AML-193 (cell line): ENCODE results near the gene CIITA.
"Not testable (repeated sequence)": the region's sequence is repeated elsewhere in the genome, so short reads cannot be mapped to it uniquely, and the experiment has no call there.

Source experiments
- DNase-seq, 2 experiments: peaks; one replicate each; lab custom pipeline; 2025; lab: John Stamatoyannopoulos, UW

The CIITA gene

GRCh38 chr16:10921536-10922327, 44.7 kb downstream of the CIITA start:
- no peak for DNase-seq

- no peak for DNase-seq
These were observed 45.5 kb downstream of the CIITA start for GRCh38 chr16:10922328-10923145.

- DNase-seq, result no peak
These were observed 46.2 kb downstream of the CIITA start for GRCh38 chr16:10923146-10923649.

- no peak for DNase-seq
These were observed 46.7 kb downstream of the CIITA start for GRCh38 chr16:10923650-10924214.

- DNase-seq, result not testable (repeated sequence)
These were observed 48.3 kb downstream of the CIITA start for GRCh38 chr16:10925285-10925684.

- DNase-seq, result no peak
These were observed 49.1 kb downstream of the CIITA start for GRCh38 chr16:10926094-10926493.

GRCh38 chr16:10926867-10927266, 49.9 kb downstream of the CIITA start:
- no peak for DNase-seq

- no peak for DNase-seq
These were observed 50.6 kb downstream of the CIITA start for GRCh38 chr16:10927497-10928112.

GRCh38 chr16:10929097-10929496, 52.1 kb downstream of the CIITA start:
- DNase-seq, result not testable (repeated sequence)

GRCh38 chr16:10929853-10930754, 53.1 kb downstream of the CIITA start:
- no peak for DNase-seq

- DNase-seq, result no peak
These were observed 53.7 kb downstream of the CIITA start for GRCh38 chr16:10930755-10931093.

- DNase-seq, result no peak
These were observed 54.1 kb downstream of the CIITA start for GRCh38 chr16:10931134-10931533.

- DNase-seq, result no peak
These were observed 55.1 kb downstream of the CIITA start for GRCh38 chr16:10931977-10932632.

GRCh38 chr16:10932959-10933710, 56.1 kb downstream of the CIITA start:
- DNase-seq, result no peak

- DNase-seq, result no peak
These were observed 56.9 kb downstream of the CIITA start for GRCh38 chr16:10933865-10934264.

- DNase-seq, result no peak
These were observed 57.5 kb downstream of the CIITA start for GRCh38 chr16:10934325-10935107.

- no peak for DNase-seq
These were observed 58.4 kb downstream of the CIITA start for GRCh38 chr16:10935226-10935915.

- no peak for DNase-seq
These were observed 59.4 kb downstream of the CIITA start for GRCh38 chr16:10936272-10936984.
